ENCODE data around the gene CXXC4. TPM values are rescaled to one million over a fixed set of nuclear protein-coding genes. Genes with fewer than 3 reads are reported as not detected.

The CXXC4 gene
- total RNA-seq, 1 experiment from 2014 or later: not detected

DNA sequence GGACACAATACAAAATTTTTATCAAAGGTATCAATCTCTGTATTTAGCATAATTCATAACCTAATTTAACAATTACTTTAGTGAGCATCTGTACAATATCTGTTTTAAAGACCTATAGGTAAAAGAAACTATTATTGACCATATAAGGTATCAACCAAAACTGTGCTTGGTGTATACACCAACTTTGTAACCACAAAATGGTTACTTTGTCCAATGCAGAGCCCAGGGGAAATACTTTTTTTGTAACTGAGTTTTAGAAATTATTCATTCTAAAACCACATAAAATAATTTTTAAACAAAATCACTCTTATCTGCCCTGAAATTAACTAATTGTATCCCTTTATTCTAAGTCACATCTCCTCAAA lies 5.0 kb downstream of the CXXC4 start:
- no peak for DNase-seq (ENCODE audit: low read depth)

GRCh38 chr4:104488151-104488550 lies 6.5 kb downstream of the CXXC4 start:
- no peak for DNase-seq (ENCODE audit: low read depth)

DNA sequence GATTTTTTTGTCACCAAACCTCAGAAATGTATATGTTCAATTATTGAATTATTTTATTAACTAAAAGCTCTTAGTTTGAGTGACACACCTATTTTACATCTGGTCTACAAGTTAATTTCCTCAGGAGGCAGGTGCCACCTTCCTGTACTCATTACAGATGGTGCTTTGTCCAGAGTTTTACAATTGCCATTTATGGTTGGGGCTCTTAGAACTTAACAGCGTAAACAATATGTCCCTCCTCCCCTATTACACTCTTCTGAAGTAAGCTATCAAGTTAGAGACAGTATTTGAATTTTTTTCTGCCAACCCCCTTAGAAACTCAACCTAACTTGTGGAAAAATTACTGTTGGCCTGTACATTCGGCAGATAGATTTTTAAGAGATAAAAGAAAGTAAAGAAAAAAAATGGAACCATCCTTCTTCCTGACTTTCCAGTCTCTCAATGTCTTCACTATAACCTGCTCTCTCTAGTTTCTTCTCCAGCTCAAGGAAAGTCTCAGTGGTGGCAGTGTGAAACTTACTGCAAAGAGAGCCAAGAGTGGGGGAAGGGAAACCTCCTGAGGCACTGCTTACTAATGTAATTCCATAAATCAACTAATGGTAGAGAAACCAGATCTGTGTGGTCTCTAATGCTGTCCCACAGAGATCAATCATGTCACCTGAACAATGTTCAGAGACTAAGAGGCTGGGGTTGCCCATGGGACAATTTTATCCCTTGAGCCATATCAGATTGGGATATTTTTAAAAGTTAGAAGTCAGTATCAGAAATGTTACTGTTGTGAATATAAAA lies 7.8 kb downstream of the CXXC4 start:
- DNase-seq (ENCODE audit: low read depth): no peak

- DNase-seq (ENCODE audit: low read depth): no peak
Observed at GRCh38 chr4:104475652-104476051, 19.0 kb downstream of the CXXC4 start.

- no peak for DNase-seq (ENCODE audit: low read depth)
Observed at GRCh38 chr4:104472766-104473165, 21.9 kb downstream of the CXXC4 start.

DNA sequence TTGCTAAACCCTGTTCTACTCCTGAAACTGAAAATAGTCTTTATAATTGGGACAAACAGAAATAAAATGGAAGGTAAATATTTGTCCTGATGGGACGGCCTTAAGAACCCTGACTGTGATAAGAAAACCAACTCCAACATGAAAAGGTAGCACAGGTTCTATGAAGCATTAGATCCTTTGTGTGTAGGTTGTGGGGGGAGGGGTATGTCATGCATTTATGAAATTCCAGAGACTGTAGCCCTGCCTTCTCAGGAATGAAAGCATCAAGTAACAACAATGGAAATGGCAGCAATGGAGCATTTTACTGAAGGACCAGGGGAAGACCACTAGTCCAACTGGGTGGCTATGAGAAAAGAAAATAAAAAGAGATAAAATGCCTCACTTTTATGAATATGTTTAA lies 23.9 kb downstream of the CXXC4 start:
- no peak for DNase-seq (ENCODE audit: low read depth)

- DNase-seq (ENCODE audit: low read depth): no peak
Observed at GRCh38 chr4:104469794-104470193, 24.9 kb downstream of the CXXC4 start.

- no peak for DNase-seq (ENCODE audit: low read depth)
Observed at GRCh38 chr4:104465619-104466018, 29.1 kb downstream of the CXXC4 start.

DNA sequence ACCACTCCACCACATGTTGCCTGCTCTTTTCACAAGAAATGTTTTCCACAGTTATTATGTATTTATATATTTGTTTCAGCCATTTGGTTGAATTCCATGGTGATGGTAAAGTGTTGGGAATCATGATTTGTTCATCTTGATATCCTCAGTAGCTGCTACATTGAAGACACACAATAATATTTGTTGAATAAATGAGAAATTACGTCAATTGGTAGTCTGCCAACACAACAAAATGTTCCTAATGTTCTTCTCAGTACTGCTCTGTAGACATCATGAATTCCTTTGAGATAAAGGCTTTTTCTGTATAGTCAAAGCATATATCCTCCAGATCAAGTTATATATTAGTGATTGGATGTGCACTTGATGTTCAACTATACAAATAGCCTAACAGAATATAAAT lies 29.5 kb downstream of the CXXC4 start:
- no peak for DNase-seq (ENCODE audit: low read depth)

DNA sequence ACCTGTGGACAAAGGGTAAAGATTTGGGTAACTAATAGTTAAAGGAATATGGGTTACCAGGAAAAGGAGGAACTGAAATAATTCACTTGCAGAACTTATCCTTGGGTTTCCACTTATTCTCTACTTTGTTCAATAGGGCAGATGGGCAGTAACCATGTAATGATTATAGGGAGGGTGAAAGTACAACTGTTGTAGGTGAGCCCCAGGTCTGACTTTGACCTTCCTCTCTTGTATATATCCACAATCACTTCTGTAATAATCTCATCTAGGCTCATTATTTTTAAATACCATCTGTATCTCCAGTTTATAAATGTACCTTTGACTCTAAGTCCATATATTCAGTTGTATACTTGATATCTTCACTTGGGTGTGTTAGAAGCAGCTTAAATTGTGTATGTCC lies 32.1 kb downstream of the CXXC4 start:
- no peak for DNase-seq (ENCODE audit: low read depth)

DNA sequence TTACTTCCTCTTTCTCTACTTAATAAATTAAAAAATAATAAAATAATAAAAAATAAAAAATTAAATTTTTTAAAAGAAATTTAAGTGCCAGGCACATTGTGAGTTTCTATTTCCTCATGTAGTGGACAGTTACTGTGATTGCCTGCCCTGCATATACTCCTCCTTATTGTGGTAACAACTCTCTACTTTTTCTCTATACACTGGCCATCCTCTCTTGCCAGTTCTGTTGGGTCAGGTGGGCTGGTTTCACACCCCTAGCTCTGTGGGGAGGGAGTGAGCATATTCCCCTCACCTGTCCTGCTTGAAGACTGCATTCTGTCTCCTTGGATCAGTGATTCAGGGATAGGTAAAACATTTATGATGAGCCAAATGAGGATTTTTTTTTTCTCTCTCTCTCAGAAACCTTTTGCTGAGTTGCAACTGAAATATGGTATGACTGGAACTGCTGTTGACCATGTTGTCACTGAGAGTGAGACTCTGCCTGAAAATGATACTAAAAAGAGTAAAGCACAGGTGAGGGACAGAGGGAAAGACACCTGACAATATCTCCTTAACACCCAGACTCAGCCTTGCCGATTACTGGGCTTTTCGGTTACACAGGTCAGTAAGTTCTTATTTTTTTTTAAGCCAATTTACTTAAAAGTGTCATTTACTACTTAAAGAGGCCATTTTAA lies 37.2 kb downstream of the CXXC4 start:
- no peak for DNase-seq (ENCODE audit: low read depth)

DNA sequence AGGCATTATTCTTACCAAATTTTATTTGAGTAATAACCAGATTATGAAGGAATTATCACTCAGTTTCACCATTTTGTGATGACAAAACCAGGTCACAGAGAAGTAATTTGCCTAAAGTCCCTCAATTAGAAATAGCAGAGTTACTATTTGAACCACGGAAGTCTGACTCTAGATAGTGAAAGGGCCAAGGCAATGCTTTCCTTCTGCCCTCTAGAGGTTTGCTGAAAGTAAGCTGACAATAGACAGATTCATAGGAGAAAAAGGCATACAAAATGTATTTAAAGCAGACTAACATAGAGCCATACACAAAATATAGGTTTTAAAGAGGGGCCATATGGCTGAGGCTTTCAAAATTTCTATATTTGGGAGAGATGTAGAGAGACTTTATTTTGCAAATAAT lies 43.1 kb downstream of the CXXC4 start:
- no peak for DNase-seq (ENCODE audit: low read depth)

- no peak for DNase-seq (ENCODE audit: low read depth)
Observed at GRCh38 chr4:104449537-104449936, 45.2 kb downstream of the CXXC4 start.

DNA sequence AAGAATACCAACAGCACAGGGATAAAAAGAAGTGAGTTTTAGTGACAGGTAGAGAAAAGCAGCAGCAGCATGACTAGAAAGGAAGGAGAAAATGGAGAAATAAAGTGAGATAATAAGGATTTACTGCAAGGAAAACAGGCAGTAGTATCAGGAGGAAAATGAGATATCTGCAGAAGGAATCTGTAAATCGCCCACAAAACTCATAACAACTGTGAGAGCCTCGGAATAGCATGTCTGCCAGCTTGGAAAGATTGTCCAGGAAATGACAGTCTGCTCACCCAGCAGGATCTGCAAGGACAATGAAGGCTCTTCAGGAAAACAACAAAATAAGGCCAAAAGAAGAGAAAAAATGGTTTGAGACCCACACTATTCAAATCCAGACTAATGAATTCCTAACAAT lies 47.4 kb downstream of the CXXC4 start:
- no peak for DNase-seq (ENCODE audit: low read depth)

GRCh38 chr4:104446431-104447278 lies 48.0 kb downstream of the CXXC4 start:
- no peak for DNase-seq (ENCODE audit: low read depth)

GRCh38 chr4:104444685-104445084 lies 50.0 kb downstream of the CXXC4 start:
- no peak for DNase-seq (ENCODE audit: low read depth)

DNA sequence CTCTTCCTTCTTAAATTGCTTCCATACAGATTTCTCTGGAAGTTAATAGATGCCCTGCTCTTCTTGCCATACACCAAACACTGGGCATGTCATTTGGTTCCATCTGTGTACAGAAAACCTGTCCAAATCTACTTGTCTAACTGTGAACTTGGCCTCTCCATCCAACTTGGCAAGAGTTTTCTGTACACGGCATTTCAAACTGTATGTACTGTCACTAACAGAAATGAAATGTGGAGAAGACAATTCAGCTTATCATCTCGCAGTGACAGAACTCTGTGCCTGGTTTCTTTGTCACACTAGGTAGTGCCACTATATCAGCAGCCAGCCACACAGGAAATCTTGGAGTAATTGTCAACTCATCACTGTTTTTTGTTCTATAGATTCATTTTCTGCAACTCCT lies 58.2 kb downstream of the CXXC4 start:
- DNase-seq (ENCODE audit: low read depth): no peak

DNA sequence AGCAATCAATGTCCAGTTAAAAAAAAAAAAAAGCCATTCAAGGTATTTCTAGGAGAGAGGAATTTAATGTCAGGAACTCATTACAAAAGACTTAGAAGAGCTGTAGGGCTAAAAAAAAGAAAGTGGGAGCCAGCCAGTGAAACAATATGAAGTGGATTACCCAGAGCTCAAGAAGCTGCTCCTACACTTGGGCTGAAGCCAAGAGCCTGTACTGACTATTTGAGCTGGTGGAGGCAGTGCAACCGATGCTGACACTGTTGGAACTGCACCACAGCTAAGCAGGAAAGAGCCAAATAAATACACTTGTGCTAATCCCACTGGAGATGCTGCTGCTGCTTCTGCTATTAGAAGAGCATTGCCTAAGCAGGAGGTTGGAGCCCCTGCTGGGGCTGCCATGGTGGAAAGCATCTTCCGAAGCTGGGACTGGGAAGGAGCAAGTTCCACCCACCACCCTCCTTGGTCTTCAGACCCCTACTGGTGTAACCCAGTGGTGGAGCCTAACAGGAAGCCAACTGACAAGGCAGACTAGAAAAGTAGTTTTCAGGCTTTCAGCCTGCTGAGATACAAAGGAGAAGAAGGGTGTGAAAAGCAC lies 65.4 kb downstream of the CXXC4 start:
- DNase-seq (ENCODE audit: low read depth): no peak

DNA sequence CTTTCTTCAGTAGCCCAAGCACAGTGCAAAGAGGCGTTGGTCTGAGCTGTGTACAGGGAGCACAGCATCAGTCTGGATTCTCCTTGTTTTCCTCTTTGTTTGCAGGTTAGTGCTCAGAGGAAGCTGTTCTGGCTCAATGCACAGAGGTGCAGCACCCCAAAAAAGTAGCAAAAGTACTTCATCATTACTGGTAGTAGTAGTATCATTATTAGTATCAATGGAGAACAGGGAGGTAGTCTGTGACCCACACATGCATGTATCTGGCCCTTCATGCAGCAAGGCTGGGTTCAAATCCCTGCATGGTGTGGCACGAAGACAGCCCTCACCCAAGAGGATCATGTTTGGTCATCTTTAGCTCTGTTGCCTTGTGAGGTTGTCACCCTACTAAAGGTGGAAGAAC lies 68.7 kb downstream of the CXXC4 start:
- no peak for DNase-seq (ENCODE audit: low read depth)

GRCh38 chr4:104424989-104425388 lies 69.7 kb downstream of the CXXC4 start:
- no peak for DNase-seq (ENCODE audit: low read depth)

GRCh38 chr4:104424475-104424941 lies 70.2 kb downstream of the CXXC4 start:
- no peak for DNase-seq (ENCODE audit: low read depth)

- no peak for DNase-seq (ENCODE audit: low read depth)
Observed at GRCh38 chr4:104421566-104421965, 73.1 kb downstream of the CXXC4 start.

All from LHCN-M2 (cell line).